Measurements from ENCODE around the gene SIAH1.

DNA sequence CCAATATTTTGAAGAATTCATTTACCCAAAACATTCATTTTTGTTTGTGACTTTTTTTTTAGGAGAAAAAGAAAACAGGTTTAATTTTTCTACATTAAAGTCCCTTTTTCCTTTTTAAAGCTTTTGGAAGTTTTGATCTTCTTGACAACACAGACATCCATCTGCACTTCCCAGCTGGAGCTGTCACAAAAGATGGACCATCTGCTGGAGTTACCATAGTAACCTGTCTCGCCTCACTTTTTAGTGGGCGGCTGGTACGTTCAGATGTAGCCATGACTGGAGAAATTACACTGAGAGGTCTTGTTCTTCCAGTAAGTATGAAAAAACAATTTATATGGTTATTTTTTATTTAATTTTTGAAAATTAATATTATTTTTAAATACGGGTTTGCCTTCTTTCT is 37.2 kb downstream of the SIAH1 start:
- TF ChIP-seq CTCF (IDR thresholded peaks at IDR 0.05) = no peak
- no peak for TF ChIP-seq GATA3 (IDR thresholded peaks at IDR 0.05; ENCODE audit: borderline replicate concordance)
- TF ChIP-seq POLR2A (IDR thresholded peaks at IDR 0.05; ENCODE audit: low read length) = no peak
- TF ChIP-seq, protein P1, sequence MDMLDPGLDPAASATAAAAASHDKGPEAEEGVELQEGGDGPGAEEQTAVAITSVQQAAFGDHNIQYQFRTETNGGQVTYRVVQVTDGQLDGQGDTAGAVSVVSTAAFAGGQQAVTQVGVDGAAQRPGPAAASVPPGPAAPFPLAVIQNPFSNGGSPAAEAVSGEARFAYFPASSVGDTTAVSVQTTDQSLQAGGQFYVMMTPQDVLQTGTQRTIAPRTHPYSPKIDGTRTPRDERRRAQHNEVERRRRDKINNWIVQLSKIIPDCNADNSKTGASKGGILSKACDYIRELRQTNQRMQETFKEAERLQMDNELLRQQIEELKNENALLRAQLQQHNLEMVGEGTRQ (IDR thresholded peaks at IDR 0.05) = no peak
- TF ChIP-seq, protein P2, sequence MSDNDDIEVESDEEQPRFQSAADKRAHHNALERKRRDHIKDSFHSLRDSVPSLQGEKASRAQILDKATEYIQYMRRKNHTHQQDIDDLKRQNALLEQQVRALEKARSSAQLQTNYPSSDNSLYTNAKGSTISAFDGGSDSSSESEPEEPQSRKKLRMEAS (IDR thresholded peaks at IDR 0.05) = no peak

Data from A549 (cell line).